ENCODE measurements around the gene ADCY4.

- TF ChIP-seq CTCF (IDR thresholded peaks at IDR 0.05) (no peak), POLR2A (IDR thresholded peaks at IDR 0.05) (no peak)
These were observed 27.5 kb upstream of the ADCY4 start for GRCh38 chr14:24362241-24362960.

Measured in gastroesophageal sphincter (tissue), 3 donors.